ENCODE data around the gene UBE2U.
"Not testable (repeated sequence)": the region's sequence is repeated elsewhere in the genome, so short reads cannot be mapped to it uniquely, and the experiment has no call there.

The UBE2U gene

DNA sequence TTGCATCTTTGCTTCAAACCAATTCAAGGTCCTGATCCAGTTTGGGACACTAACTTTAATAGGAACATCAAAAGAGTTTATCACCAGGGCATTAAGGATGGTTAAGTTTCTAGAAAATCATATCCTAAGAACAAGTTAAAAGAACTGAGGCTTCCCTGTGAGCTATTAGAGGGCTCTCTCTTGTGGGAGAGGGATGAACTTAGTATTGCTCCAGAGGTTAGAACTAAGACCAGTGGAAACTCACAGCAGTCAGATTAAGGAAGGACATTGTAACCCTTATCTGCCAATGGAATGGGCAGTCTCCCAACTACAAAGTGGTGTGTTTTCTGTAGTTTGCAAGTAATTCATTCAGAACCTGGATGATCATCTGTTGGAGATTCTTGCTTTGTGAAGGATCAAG, 36.8 kb downstream of the UBE2U start:
- DNase-seq (ENCODE audit: low spot score): no peak

DNA sequence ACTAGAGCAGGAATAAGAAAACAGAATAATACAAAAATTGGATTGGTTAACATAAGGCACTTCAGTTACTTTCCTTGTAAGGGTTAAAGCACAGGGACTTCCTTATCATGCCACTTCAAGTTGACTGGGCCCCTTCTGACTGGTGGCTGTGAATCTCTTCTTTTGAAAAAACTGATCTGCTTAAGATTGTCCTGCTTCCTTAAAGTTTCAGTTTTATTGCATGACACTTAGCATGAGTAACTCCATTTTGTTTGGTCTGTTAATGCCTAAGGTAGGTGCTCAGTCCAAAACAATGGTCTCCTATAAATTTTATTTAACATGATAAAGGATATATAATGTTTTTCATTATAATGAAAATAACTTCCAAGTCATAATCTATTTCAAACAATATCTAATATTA, 37.6 kb downstream of the UBE2U start:
- no peak for DNase-seq (ENCODE audit: low spot score)

DNA sequence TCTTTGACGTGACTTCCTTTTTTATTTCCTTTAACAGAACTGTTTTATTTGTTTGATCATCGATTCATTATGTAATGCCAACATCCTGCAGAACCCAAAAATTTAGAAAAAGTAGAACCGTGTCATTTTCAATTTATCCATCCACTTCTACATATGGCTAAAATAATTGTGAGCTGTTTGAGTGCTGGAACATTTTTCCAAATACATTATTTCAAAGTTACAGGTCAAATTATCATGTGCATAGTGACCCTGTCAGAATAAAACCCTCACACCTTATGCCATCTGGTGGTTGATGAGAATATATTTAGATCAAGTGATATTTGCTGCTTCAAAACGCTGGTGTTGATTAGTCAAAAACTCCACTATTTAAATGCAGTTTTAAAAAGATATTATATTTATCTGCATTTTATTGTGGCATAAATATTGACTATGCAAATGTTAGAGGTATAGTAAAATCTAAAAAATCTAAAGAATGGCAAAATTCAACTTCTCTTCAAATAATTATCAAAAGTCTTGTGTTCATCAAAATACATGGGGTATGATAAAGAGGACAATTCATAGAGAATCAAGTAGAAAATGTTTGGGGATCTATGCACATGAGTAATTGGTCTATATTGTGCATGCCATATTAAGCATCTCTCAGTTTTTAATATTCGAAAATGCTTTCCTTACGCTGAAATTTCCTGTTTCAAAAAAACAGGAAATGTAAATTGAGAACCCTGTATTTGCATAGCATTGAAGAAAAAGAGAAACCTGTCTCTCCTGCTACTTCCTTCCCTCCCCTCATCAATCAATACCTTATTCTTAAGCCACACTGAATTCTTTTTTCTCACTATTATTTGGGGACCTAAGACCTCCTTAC, 39.7 kb downstream of the UBE2U start:
- DNase-seq (ENCODE audit: low spot score): no peak

DNA sequence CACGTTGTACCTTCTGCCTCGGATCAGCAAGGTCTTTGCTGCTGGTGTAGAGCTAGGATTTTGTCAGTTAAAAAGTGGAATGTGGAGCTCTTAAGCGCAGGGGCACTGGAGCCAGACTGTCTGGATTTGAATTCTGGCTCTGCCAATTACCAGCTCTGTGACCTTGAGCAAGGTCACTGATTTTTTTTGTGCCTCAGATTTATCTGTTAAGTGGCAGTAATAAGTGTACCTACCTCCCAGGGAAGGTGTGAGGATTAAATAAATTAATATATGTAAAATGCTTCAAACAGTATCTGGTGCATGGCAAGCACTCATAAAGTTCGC, 40.3 kb downstream of the UBE2U start:
- no peak for DNase-seq (ENCODE audit: low spot score)

DNA sequence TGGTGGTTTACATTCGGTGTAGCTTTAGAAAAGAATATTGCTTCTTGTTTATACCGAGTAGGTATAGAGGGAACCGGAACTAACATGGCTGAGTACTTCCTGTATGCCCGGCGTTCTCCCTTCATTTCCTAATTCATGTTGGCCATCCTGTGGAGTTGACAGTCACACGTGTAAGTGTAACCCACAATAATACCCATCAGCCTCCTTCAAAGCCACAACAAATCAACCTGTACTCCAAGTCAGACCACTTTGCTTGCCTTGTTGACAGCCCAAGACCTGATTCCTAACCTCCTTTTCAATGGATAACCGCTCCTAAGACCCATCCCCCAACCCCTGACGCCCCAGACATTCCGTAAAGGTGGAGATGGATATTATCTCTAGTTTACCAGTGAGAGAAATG, 42.1 kb downstream of the UBE2U start:
- DNase-seq (ENCODE audit: low spot score): no peak

DNA sequence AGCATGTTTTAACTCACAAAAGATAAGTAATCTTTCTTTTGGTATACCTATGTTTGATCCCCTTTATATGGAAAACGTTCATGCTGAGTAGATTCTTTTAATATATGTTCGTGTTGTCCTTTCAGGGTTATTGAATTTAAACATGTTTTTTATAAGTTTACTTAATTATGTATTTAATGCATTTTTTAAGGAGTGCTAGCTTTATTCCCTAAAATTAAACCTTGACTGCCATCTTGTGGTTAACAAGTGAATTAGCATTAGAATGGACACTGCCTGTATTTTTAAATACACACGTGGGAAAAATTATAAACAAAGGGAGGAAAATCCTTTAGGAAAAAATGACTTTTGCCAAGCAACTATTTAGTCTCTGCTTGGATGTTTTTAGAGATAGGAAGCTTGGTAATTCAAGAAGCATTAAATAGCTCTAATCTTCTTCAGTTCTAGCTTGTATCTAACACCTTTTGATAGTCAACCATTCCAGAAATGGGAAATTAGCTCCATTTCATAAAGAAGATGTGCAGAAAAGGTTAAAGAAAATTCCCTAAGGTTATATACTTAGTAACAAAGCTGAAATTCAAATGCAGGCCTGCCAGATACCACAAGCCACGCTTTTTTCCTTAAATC, 43.0 kb downstream of the UBE2U start:
- DNase-seq (ENCODE audit: low spot score): peak; percentile 47

DNA sequence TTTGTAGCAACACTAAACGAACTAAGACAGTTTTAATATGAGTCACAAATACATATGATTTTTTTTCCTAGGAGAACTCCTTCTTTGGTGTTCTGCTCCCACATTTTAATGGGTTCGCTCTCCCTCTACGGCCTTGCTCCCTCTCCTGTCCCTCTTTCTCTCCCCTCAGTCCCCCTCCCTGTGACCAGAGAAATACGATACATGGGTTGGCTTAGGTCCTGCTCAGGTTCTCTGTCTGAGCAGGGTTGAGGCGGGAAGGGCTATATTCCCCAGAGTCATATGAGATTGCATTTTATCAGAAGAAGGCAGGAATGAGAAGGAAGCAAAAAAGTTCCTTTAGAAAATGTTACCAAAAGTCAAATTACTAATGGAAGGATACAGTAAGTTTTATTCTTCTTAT, 44.6 kb downstream of the UBE2U start:
- DNase-seq (ENCODE audit: low spot score): no peak

DNA sequence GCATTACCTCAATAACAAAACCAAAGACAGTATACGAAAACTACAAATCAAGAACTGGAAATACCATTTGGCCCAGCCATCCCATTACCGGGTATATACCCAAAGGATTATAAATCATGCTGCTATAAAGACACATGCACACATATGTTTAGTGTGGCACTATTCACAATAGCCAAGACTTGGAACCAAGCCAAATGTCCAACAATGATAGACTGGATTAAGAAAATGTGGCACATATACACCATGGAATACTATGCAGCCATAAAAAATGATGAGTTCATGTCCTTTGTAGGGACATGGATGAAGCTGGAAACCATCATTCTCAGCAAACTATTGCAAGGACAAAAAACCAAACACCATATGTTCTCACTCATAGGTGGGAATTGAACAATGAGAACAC, 47.0 kb downstream of the UBE2U start:
- DNase-seq (ENCODE audit: low spot score): not testable (repeated sequence)

DNA sequence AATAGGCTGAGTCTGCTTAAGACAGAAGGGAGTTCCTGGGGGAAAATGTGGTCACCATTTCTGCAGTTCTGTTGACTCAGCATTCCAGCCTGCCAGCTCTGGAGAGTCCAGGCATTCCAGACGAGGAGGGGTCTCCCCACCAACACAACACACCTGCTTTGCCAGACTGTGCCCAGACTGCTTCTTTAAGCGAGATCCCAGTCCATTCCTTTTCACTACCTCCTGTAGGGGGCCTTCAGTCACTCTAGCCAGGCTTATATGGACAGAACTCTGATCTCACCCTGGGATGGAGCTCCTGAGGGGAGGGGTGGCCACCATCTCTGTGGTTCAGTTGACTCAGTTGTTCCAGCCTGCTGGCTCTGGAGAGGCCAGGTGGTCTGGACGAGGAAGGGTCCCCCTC, 48.5 kb downstream of the UBE2U start:
- DNase-seq (ENCODE audit: low spot score): no peak

DNA sequence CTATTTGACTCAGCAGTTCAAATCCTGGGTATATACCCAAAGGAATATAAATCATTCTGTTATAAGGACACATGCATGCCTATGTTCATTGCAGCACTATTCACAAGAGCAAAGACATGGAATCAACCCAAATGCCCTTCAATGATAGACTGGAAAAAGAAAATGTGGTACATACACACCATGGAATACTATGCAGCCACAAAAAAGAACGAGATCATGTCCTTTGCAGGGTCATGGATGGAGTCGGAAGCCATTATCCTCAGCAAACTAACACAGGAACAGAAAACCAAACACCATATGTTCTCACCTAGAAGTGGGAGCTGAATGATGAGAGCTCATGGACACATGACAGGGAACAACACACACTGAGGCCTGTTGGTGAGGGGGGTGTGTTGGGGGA, 53.8 kb downstream of the UBE2U start:
- not testable (repeated sequence) for DNase-seq (ENCODE audit: low spot score)

DNA sequence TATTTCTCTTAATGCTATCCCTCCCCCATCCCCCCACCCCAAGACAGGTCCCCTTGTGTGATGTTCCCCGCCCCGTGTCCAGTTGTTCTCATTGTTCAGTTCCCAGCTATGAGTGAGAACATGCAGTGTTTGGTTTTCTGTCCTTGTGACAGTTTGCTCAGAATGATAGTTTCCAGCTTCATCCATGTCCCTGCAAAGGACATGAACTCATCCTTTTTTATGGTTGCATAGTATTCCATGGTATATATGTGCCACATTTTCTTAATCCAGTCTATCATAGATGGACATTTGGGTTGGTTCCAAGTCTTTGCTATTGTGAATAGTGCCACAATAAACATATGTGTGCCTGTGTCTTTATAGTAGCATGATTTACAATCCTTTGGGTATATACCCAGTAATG, 55.0 kb downstream of the UBE2U start:
- DNase-seq (ENCODE audit: low spot score): not testable (repeated sequence)

DNA sequence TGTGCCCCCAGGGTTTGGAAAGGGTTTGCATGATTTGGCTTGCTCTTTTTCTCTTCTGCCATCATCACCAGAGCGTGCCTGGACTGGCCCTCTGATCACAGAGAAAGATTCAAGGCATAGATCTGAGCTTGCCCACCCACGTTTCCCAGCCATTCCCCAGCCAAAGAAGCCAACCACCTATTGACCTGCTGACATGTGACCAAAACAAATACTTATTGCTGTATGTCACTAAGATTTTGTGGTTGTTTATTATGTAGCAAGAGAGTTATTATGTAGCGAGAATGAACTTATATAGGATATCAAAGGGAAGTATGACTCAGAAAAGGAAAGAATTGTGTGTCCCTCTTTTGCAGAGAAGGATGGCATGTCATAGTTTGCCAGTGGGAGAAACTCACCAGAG, 59.9 kb downstream of the UBE2U start:
- DNase-seq (ENCODE audit: low spot score): no peak

DNA sequence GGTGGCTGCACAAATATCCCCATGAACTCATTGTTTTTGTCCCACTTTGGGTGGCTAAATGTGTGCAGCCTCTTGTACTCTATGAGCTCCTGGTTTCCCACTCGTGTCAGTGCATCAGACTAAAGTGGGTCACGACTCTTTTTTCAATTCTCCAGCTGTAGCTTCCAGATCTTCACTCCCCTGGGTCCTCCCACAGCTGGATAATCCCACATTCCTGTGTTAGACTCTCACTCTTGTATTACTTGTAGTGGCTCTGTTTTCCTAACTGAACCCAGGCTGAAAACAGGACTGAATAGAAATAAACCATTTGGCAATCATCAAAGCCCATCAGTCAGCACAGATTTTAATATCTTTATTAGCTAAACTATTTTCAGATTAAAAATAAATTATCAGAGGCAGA, 60.4 kb downstream of the UBE2U start:
- DNase-seq (ENCODE audit: low spot score): no peak

DNA sequence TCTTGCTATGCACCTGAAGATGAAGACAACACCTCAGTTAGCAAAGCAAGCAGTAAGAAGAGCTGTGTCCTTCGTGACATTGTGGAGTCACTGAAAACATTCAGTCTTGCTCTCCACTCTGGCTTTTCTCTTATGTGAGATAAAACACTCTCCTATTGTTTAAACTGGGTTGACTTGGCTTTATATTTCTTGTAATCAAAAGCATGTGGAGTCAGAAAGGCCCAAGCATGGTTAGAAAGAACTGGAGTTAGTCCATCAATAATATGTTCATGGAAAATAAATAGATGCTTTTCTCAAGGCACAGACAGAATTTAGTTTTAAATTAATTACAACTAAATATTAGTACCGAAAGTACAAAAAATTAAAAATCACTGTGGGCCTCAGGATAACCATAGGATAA, 61.7 kb downstream of the UBE2U start:
- no peak for DNase-seq (ENCODE audit: low spot score)

DNA sequence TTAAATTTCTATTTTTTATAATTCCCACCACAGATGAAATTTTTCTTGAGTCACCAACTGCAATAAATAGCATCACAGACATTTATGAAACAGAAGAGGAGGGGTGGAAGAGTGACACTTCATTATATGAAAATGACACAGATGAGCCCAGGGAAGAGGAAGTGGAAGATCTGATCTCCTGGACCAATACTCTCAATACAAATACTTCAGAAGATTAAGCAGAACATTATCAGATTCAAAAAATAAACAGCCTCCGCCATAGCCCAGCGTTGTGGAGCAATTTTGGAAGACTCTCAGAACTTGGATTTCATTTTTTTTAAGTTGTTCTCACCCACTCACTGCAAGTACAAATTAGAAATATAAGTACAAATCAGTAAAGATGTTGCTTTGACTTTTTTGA, 63.6 kb downstream of the UBE2U start:
- DNase-seq (ENCODE audit: low spot score): no peak

DNA sequence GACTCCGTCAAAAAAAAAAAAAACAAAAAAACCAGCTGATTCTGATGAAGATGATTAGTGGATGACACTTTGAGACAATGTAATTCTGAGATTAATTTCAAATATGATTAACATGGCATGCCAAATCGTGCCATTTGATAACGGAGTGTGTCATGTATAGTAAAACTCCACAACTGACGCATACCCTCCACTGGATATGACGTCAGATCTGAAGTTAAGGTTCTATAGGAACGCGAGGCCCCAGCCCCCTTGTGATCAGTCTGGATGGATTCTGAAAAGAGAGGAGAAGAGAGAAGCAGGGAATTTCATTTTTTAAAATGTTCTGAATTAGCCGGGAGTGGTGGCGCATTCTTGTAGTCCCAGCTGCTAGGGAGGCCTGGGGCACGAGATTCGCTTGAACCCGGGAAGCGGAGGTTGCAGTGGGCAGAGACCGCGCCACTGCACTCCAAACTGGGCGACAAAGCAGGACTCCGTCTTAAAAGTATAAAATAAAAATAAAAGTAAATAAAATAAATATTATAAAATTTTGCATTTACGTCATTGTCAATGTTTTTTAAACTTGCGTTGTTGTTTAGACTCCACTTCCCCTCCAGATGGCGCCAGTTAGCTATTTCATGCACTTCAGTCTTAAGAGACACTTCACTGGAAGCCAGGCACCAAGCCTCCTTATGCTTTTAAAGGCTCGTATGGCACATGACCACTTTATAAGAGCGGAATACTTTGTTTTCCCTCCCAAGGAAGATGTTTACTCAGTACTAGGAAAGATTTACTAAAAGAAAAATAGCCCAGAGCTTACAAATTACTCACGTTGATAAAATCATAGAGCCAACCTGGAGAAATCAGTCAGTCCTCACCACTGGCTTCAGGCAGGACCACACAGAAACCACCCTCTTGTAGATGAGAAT, 65.5 kb downstream of the UBE2U start:
- peak; percentile 57 for DNase-seq (ENCODE audit: low spot score)

DNA sequence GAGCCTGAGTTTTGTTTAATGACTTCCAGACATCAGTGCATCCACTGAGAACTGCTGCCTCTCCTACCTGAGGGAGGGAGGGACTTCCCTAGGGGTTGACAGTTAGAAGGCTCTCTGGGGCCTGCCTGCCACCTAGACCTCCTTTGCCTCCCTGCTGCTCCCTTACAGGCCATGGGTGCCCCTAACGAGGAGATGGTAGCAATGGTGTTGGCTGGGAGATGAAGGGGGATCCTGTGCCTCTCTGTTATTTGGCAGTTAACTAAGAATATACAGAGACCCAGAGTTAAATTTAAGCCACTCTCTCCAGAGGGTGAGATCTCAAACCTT, 66.1 kb downstream of the UBE2U start:
- DNase-seq (ENCODE audit: low spot score): no peak

DNA sequence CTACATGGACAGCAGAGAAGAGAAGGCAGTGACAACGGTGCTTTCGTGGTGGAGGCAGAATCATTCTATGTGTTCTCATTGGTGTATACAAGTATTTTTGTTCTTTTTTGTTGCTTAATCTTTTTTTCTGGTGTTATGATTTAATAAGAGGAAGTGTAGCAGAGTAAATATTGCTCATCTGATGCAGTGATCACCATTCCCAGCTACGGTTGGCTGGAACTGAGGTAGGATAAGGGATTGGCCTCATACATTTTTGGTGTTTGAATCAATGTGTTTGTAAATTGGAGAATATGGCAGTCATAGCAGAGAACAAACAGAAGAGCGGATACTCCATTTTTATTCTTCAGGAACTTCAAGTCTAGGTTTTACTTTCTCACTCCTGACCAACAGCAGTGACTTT, 76.6 kb downstream of the UBE2U start:
- DNase-seq (ENCODE audit: low spot score): no peak

DNA sequence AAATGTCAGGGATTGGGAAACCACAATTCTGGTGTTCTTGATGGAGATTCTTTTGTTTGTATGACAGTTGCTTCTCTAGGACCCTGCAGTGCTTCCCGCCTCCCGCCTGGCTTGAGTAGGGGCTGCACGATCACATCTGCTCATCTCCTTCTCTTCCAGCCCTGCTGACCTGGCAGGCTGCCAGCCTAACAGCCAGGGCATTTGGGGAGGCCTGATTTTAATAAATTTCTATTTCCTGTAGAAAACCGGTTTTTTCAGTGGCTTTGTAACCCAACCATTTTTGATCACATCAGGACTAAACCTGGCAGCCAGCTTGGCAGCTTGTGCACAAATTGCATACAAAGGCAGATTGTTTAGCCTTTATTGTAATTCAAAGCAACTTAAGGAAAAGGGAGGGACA, 78.9 kb downstream of the UBE2U start:
- DNase-seq (ENCODE audit: low spot score): no peak

DNA sequence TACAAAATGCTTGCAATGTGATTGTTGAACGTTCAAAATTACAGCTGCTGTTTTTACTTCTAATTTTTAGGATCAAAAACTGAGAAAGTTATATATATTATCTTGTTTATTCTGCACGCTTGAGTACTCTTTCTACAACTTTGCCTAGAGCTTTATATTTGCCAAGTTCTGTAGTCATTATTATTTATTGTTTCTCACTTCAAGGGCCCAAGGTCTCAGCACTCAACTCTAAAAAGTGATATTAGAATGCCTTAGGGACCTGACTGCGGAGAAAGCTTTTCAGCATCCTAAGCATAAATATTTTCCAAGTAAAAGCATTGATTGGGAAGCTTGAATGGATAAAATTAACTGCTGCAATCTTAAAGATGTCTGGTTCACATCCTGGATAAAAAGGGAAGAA, 83.6 kb downstream of the UBE2U start:
- DNase-seq (ENCODE audit: low spot score): no peak

DNA sequence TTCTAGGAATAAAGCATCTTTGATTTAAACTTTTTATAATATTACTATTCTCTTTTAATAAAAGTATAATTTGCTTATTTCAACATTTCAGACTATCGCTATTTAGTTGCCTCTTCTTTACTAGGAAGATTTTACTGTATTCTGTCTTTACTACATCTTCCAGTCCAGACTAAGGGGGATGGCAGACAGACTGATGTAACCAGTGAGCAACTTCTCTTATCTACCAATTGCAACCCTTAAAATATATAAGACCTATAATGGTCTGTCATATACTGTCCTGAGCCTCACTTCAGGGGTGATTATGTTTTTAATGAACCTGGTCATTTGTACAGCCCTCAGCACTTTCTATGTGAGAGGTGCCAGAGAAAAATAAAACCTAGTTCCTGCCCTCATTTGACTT, 87.0 kb downstream of the UBE2U start:
- DNase-seq (ENCODE audit: low spot score): no peak

DNA sequence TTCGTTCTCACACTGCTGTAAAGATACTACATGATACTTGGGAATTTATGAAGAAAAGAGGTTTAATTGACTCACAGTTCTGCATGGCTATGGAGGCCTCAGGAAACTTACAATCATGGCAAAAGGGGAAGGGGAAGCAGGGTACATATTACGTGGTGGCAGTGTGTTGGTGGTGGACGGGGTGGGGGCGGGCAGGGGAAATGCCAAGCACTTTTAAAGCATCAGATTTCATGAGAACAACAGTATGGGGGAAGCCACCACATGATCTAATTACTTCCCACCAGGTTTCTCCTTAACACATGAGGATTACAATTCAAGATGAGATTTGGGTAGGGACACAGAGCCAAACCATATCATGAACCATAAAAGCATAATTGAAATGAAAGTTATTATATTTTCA, 88.5 kb downstream of the UBE2U start:
- no peak for DNase-seq (ENCODE audit: low spot score)

DNA sequence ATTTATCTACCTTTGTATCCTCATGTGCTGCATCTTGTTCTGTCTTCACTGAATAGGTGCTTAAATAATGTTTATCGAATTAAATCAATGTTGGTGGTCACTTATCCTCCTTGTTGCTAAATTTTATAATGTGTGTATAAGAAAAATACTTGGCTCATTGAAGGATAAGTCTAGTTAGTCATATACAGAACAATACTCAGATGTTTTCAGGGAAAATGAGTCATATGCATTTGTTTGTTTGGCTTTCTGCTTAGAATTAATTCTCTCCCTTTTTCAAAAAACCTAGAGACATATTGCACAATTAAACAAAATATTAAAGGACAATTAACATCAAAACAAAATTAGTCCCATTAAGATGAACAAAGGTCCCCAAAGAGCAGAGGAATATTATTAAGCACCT, 89.0 kb downstream of the UBE2U start:
- no peak for DNase-seq (ENCODE audit: low spot score)

Measured in hematopoietic multipotent progenitor cell treated with erythropoietin and hydrocortisone succinate and interleukin-3 and kit ligand, for 15 days (in vitro differentiated cells).